Fibroblast of villous mesenchyme (primary cell): Measurements from ENCODE around the gene TGIF1. TPM values are rescaled to one million over a fixed set of nuclear protein-coding genes. Genes with fewer than 3 reads are reported as not detected.

Source experiments
- DNase-seq: peaks from one replicate; pipeline ENCODE4 v3.0.0-alpha.2; 2010; ENCODE audit warnings: low read depth
- H3K4me3 ChIP-seq: 2 replicates; pipeline ENCODE4 v1.5.1; 2011; ENCODE audit warnings: low read depth, mild to moderate bottlenecking, low read length
- CTCF ChIP-seq: IDR thresholded peaks from 2 replicates; pipeline ENCODE4 v1.5.1; 2012; ENCODE audit warnings: low read depth, mild to moderate bottlenecking, low read length; ENCODE audit not compliant: insufficient read depth
- total RNA-seq: library from RNA; depleted of rRNA; stranded (reverse); fragments of >200 nt; gene quantifications from 2 replicates; pipeline ENCODE4 v1.2.3, GENCODE V29; 2012

TGIF1 gene
- total RNA-seq, 1 donor: 136 TPM

- H3K4me3 ChIP-seq: no peak overlapping the region
- no peak for TF ChIP-seq CTCF
- no peak for DNase-seq
Observed at GRCh38 chr18:3429121-3429520, 20.9 kb upstream of the TGIF1 start.

GRCh38 chr18:3434685-3435084, 15.3 kb upstream of the TGIF1 start:
- no peak overlapping the region for H3K4me3 ChIP-seq
- DNase-seq: no peak
- TF ChIP-seq CTCF: no peak

- DNase-seq: no peak
- TF ChIP-seq CTCF: no peak
Observed at GRCh38 chr18:3440341-3440740, 9.6 kb upstream of the TGIF1 start.

GRCh38 chr18:3441290-3441689, 8.7 kb upstream of the TGIF1 start:
- no peak for DNase-seq
- TF ChIP-seq CTCF: peak; percentile 39
- no peak overlapping the region for H3K4me3 ChIP-seq

More at GRCh38 chr18:3440341-3440740, 9.6 kb upstream of the TGIF1 start:
- H3K4me3 ChIP-seq: no peak overlapping the region

GRCh38 chr18:3442919-3443318, 7.1 kb upstream of the TGIF1 start:
- TF ChIP-seq CTCF: no peak
- no peak for DNase-seq
- H3K4me3 ChIP-seq: no peak overlapping the region

- no peak for DNase-seq
- TF ChIP-seq CTCF: no peak
Observed at GRCh38 chr18:3444296-3444695, 5.7 kb upstream of the TGIF1 start.

GRCh38 chr18:3444954-3445353, 5.0 kb upstream of the TGIF1 start:
- no peak overlapping the region for H3K4me3 ChIP-seq
- TF ChIP-seq CTCF: no peak
- DNase-seq: no peak

More at GRCh38 chr18:3444296-3444695, 5.7 kb upstream of the TGIF1 start:
- no peak overlapping the region for H3K4me3 ChIP-seq
